SU-DHL-6 (cell line): ENCODE results near the gene IGF2R.

Source experiments
- H2AFZ ChIP-seq: fragments of 200-600 bp; sonication (generic); 2 replicates; pipeline ENCODE4 v1.6.1; 2014; ENCODE audit warnings: low read depth, mild to moderate bottlenecking, moderate library complexity, mixed read lengths, antibody characterized with exemption, low read length; ENCODE audit not compliant: severe bottlenecking
- H3F3A ChIP-seq: fragments of 200-600 bp; shearing (Covaris generic); 2 replicates; pipeline ENCODE4 v1.6.0; 2016; ENCODE audit warnings: antibody characterized with exemption, mild to moderate bottlenecking; ENCODE audit not compliant: insufficient read depth
- H3K27ac ChIP-seq: fragments of 200-600 bp; sonication (generic); 2 replicates; pipeline ENCODE4 v1.5.1; 2016; ENCODE audit warnings: low read depth, mild to moderate bottlenecking, low read length, moderate library complexity, mixed read lengths
- H3K27me3 ChIP-seq: fragments of 200-600 bp; sonication (generic), shearing (Covaris generic); 2 replicates; pipeline ENCODE4 v1.6.0; 2014; ENCODE audit warnings: mild to moderate bottlenecking, low read length
- H3K36me3 ChIP-seq: fragments of 200-600 bp; sonication (generic); 2 replicates; pipeline ENCODE4 v1.6.1; 2014; ENCODE audit warnings: mild to moderate bottlenecking, low read length, mixed read lengths
- H3K4me2 ChIP-seq: fragments of 300-600, 200-600 bp; shearing (Covaris generic), sonication (generic); 2 replicates; pipeline ENCODE4 v1.6.0; 2014; ENCODE audit warnings: low read length, low read depth, mild to moderate bottlenecking; ENCODE audit not compliant: poor library complexity, severe bottlenecking
- H3K4me3 ChIP-seq: fragments of 200-600 bp; sonication (generic); 2 replicates; pipeline ENCODE4 v1.5.1; 2014; ENCODE audit warnings: antibody characterized with exemption, low read length, mild to moderate bottlenecking, mixed read lengths; ENCODE audit not compliant: insufficient read depth, poor library complexity, severe bottlenecking
- H3K79me2 ChIP-seq: fragments of 200-600 bp; sonication (generic); 2 replicates; pipeline ENCODE4 v1.6.1; 2014; ENCODE audit warnings: mild to moderate bottlenecking, low read length, moderate library complexity; ENCODE audit not compliant: insufficient read depth
- H3K9ac ChIP-seq: fragments of 200-600 bp; sonication (generic); 2 replicates; pipeline ENCODE4 v1.7.0; 2014; ENCODE audit warnings: mild to moderate bottlenecking, low read length
- H3K9me2 ChIP-seq: fragments of 200-600 bp; sonication (generic); replicated peaks from 2 replicates; pipeline ENCODE4 v1.6.1; 2014; ENCODE audit warnings: low read length; ENCODE audit not compliant: insufficient read depth
- H3K9me3 ChIP-seq: fragments of 200-600 bp; sonication (generic); 2 replicates; pipeline ENCODE4 v1.6.1; 2014; ENCODE audit warnings: low read length, mixed read lengths; ENCODE audit not compliant: insufficient read depth
- H4K20me1 ChIP-seq: fragments of 200-600 bp; sonication (generic); 2 replicates; pipeline ENCODE4 v1.6.1; 2014; ENCODE audit warnings: low read depth, mild to moderate bottlenecking, antibody characterized with exemption, low read length, moderate library complexity, mixed read lengths
- CTCF ChIP-seq: fragments of 200-600 bp; sonication (generic); IDR thresholded peaks from one replicate; pipeline ENCODE4 v1.5.1; 2017; ENCODE audit warnings: antibody characterized with exemption, mild to moderate bottlenecking, low read length, moderate library complexity; ENCODE audit not compliant: insufficient read depth, poor library complexity, severe bottlenecking
- EZH2phosphoT487 ChIP-seq: fragments of 200-600 bp; sonication (generic), shearing (Covaris generic); conservative IDR thresholded peaks from 2 replicates; pipeline ENCODE4 v1.6.1; 2018; ENCODE audit warnings: mild to moderate bottlenecking, antibody characterized with exemption, low read length, moderate library complexity, mixed read lengths

The IGF2R gene

GRCh38 chr6:159953091-159953601 lies 15.7 kb upstream of the IGF2R start:
- Histone ChIP-seq H3K9ac (no peak overlapping the region), H3K4me3 (no peak overlapping the region), H2AFZ (no peak overlapping the region), H3K79me2 (no peaks in the 10 kb centered on the region), H3K9me2 (no peaks in the 10 kb centered on the region), H3F3A (no peaks in the 10 kb centered on the region), H4K20me1 (no peaks in the 10 kb centered on the region), H3K9me3 (no peaks in the 10 kb centered on the region), H3K36me3 (no peaks in the 10 kb centered on the region), H3K4me2 (no peak overlapping the region), H3K27me3 (no peaks in the 10 kb centered on the region), H3K27ac (no peak overlapping the region)
- TF ChIP-seq CTCF = no peak
- TF ChIP-seq EZH2phosphoT487 = no peak

- Histone ChIP-seq H3K27ac (no peak overlapping the region), H3K27me3 (no peaks in the 10 kb centered on the region), H3K9ac (no peak overlapping the region), H3K79me2 (no peaks in the 10 kb centered on the region), H4K20me1 (no peaks in the 10 kb centered on the region), H3K36me3 (no peaks in the 10 kb centered on the region), H2AFZ (no peak overlapping the region), H3K9me3 (no peaks in the 10 kb centered on the region), H3K4me3 (no peak overlapping the region), H3K9me2 (no peaks in the 10 kb centered on the region), H3K4me2 (no peak overlapping the region), H3F3A (no peaks in the 10 kb centered on the region)
- TF ChIP-seq CTCF (no peak), EZH2phosphoT487 (no peak)
These were observed 12.9 kb upstream of the IGF2R start for GRCh38 chr6:159955945-159956361.

GRCh38 chr6:159957071-159957673 lies 11.7 kb upstream of the IGF2R start:
- no peak overlapping the region for H3K9ac ChIP-seq
- no peaks in the 10 kb centered on the region for H3F3A ChIP-seq
- H3K79me2 ChIP-seq = no peaks in the 10 kb centered on the region
- TF ChIP-seq CTCF = no peak
- TF ChIP-seq EZH2phosphoT487 = no peak
- no peaks in the 10 kb centered on the region for H3K9me2 ChIP-seq
- H3K9me3 ChIP-seq = no peaks in the 10 kb centered on the region
- no peak overlapping the region for H2AFZ ChIP-seq
- no peaks in the 10 kb centered on the region for H3K27me3 ChIP-seq
- no peak overlapping the region for H3K27ac ChIP-seq
- H3K4me3 ChIP-seq = no peak overlapping the region
- no peaks in the 10 kb centered on the region for H3K36me3 ChIP-seq
- H4K20me1 ChIP-seq = no peaks in the 10 kb centered on the region
- H3K4me2 ChIP-seq = no peak overlapping the region
